Measurements from ENCODE around the gene OR10S1. TPM values are rescaled to one million over a fixed set of nuclear protein-coding genes. Genes with fewer than 3 reads are reported as not detected.
"Not testable (repeated sequence)": the region's sequence is repeated elsewhere in the genome, so short reads cannot be mapped to it uniquely, and the experiment has no call there.

OR10S1 gene
- not detected for total RNA-seq
- not detected for polyA plus RNA-seq
- long read RNA-seq, donor 1, result 0 reads
- long read RNA-seq, donor 2, result 0 reads

GRCh38 chr11:123977731-123978347 lies at the start of gene OR10S1:
Gene OR10S1, minus strand, starts transcription at chr11:123977781. Its CDS starts 117 bp downstream, at chr11:123977664.
- Histone ChIP-seq H3K4me1 (no peaks in the 10 kb centered on the region), H3K27me3 (replicated peaks in 1 of 7) (peaks cover 0 to 6% (median 0%) of the 10 kb centered on the region in 7 donors), H3K27ac (no peak within 1 kb of the TSS), H3K36me3 (no peaks in the 10 kb centered on the region), H3K9me3 (peaks cover 0 to 16% (median 0%) of the 10 kb centered on the region in 8 donors), H3K4me3 (no peak within 1 kb of the TSS)
- DNase-seq, result no peak
- no peak for TF ChIP-seq POLR2A (IDR thresholded peaks at IDR 0.05)
- no peak for TF ChIP-seq POLR2AphosphoS5 (IDR thresholded peaks at IDR 0.05)
- TF ChIP-seq CTCF (IDR thresholded peaks at IDR 0.05 in 8 of 11, conservative IDR thresholded peaks at IDR 0.05 in 3 of 11), result no peak
- intact Hi-C loops (cut with DNase I; ENCODE audit: low total_unique reads), result no loop called here

- intact Hi-C loops (cut with DNase I; ENCODE audit: low total_unique reads), result no loop called here
- H3K27me3 ChIP-seq (replicated peaks in 1 of 7), result no peaks in the 10 kb centered on the region
- H3K4me1 ChIP-seq, result no peaks in the 10 kb centered on the region
- TF ChIP-seq POLR2AphosphoS5 (IDR thresholded peaks at IDR 0.05) (no peak), POLR2A (IDR thresholded peaks at IDR 0.05) (no peak), CTCF (IDR thresholded peaks at IDR 0.05 in 8 of 11, conservative IDR thresholded peaks at IDR 0.05 in 3 of 11) (no peak)
- no peak within 1 kb of the TSS for H3K4me3 ChIP-seq
- 67 to 88% (median 74%) methylated on average over 2 of the region's 2 CpGs for WGBS, 5 donors
- no peak for DNase-seq
- H3K9me3 ChIP-seq, result no peaks in the 10 kb centered on the region
- no peak within 1 kb of the TSS for H3K27ac ChIP-seq
- H3K36me3 ChIP-seq, result no peaks in the 10 kb centered on the region
These were observed 48.9 kb upstream of the OR10S1 start, which contains the start of gene OR10G8 for GRCh38 chr11:124026498-124026897. Gene OR10G8, plus strand, starts transcription at chr11:124026798. Its CDS starts 2,825 bp downstream, at chr11:124029623.

GRCh38 chr11:124015837-124016236 lies 38.3 kb upstream of the OR10S1 start:
- H3K36me3 ChIP-seq; H3K27me3 ChIP-seq (replicated peaks in 1 of 7); H3K4me1 ChIP-seq; H3K27ac ChIP-seq; H3K4me3 ChIP-seq; intact Hi-C loops (cut with DNase I; ENCODE audit: low total_unique reads); DNase-seq; H3K9me3 ChIP-seq: not testable (repeated sequence)
- 68 to 95% (median 82%) methylated on average over 2 to 7 of the region's 9 CpGs for WGBS, 5 donors

GRCh38 chr11:124012697-124013096 lies 35.1 kb upstream of the OR10S1 start, which contains the start of gene OR10G4:
Gene OR10G4, plus strand, starts transcription at chr11:124012997. Its CDS starts 2,578 bp downstream, at chr11:124015575.
- intact Hi-C loops (cut with DNase I; ENCODE audit: low total_unique reads), result no loop called here

More at GRCh38 chr11:124012697-124013096, 35.1 kb upstream of the OR10S1 start, which contains the start of gene OR10G4:
- no peak for DNase-seq
- Histone ChIP-seq H3K4me1 (no peaks in the 10 kb centered on the region), H3K36me3 (no peaks in the 10 kb centered on the region), H3K27me3 (replicated peaks in 1 of 7) (no peaks in the 10 kb centered on the region), H3K9me3 (no peaks in the 10 kb centered on the region), H3K4me3 (no peak within 1 kb of the TSS), H3K27ac (no peak within 1 kb of the TSS)
- no peak for TF ChIP-seq CTCF (IDR thresholded peaks at IDR 0.05 in 8 of 11, conservative IDR thresholded peaks at IDR 0.05 in 3 of 11)
- TF ChIP-seq POLR2AphosphoS5 (IDR thresholded peaks at IDR 0.05), result no peak
- TF ChIP-seq POLR2A (IDR thresholded peaks at IDR 0.05), result no peak
- 74 to 91% (median 79%) methylated on average over 2 of the region's 2 CpGs for WGBS, 5 donors

Measured in spleen (tissue), 13 donors.